HG03025 (cell line): ENCODE results near the gene NDE1.
"Not testable (repeated sequence)": the region's sequence is repeated elsewhere in the genome, so short reads cannot be mapped to it uniquely, and the experiment has no call there.

ENCODE experiments used
- ATAC-seq: cut with Tn5 transposase; IDR thresholded peaks from one replicate; pipeline ENCODE4 v1.9.1; 2021; ENCODE audit warnings: mild to moderate bottlenecking, moderate library complexity; ENCODE audit not compliant: unreplicated experiment, low FRiP score

NDE1 gene

GRCh38 chr16:15650019-15650697 is at the start of gene NDE1:
Gene NDE1, plus strand, starts transcription at chr16:15650245. Its CDS starts 14,534 bp downstream, at chr16:15664779.
- ATAC-seq, result peak; percentile 72

GRCh38 chr16:15601212-15601879 is 48.7 kb upstream of the NDE1 start:
- ATAC-seq, result no peak

- ATAC-seq, result no peak
Observed at GRCh38 chr16:15602285-15603044, 47.6 kb upstream of the NDE1 start.

GRCh38 chr16:15604460-15605440 is 45.3 kb upstream of the NDE1 start:
- no peak for ATAC-seq

- no peak for ATAC-seq
Observed at GRCh38 chr16:15605839-15606517, 44.1 kb upstream of the NDE1 start.

GRCh38 chr16:15606518-15607220 is 43.4 kb upstream of the NDE1 start:
- ATAC-seq, result no peak

- not testable (repeated sequence) for ATAC-seq
Observed at GRCh38 chr16:15607221-15607699, 42.8 kb upstream of the NDE1 start.

GRCh38 chr16:15607700-15608396 is 42.2 kb upstream of the NDE1 start:
- no peak for ATAC-seq

GRCh38 chr16:15608398-15609285 is 41.4 kb upstream of the NDE1 start:
- ATAC-seq, result no peak

- ATAC-seq, result no peak
Observed at GRCh38 chr16:15609286-15609649, 40.8 kb upstream of the NDE1 start.

GRCh38 chr16:15610369-15610871 is 39.6 kb upstream of the NDE1 start:
- no peak for ATAC-seq

- ATAC-seq, result no peak
Observed at GRCh38 chr16:15611610-15612009, 38.4 kb upstream of the NDE1 start.

- no peak for ATAC-seq
Observed at GRCh38 chr16:15613676-15614075, 36.4 kb upstream of the NDE1 start.

- no peak for ATAC-seq
Observed at GRCh38 chr16:15616012-15616411, 34.0 kb upstream of the NDE1 start.

GRCh38 chr16:15616475-15617165 is 33.4 kb upstream of the NDE1 start:
- ATAC-seq, result no peak

- ATAC-seq, result no peak
Observed at GRCh38 chr16:15617901-15618300, 32.1 kb upstream of the NDE1 start.

- no peak for ATAC-seq
Observed at GRCh38 chr16:15618392-15618791, 31.7 kb upstream of the NDE1 start.
